Stimulated activated CD8-positive, alpha-beta memory T cell treated with anti-CD3 and anti-CD28 coated beads, Interleukin-7, amount 100 ng/mL, for 24 hours (primary cell): ENCODE results near the gene DYSF.
"Not testable (repeated sequence)": the region's sequence is repeated elsewhere in the genome, so short reads cannot be mapped to it uniquely, and the experiment has no call there.

Experiments
- DNase-seq: peaks from one replicate; pipeline ENCODE4 v3.0.0-alpha.2; 2020; ENCODE audit warnings: low read depth

Gene DYSF

DNA sequence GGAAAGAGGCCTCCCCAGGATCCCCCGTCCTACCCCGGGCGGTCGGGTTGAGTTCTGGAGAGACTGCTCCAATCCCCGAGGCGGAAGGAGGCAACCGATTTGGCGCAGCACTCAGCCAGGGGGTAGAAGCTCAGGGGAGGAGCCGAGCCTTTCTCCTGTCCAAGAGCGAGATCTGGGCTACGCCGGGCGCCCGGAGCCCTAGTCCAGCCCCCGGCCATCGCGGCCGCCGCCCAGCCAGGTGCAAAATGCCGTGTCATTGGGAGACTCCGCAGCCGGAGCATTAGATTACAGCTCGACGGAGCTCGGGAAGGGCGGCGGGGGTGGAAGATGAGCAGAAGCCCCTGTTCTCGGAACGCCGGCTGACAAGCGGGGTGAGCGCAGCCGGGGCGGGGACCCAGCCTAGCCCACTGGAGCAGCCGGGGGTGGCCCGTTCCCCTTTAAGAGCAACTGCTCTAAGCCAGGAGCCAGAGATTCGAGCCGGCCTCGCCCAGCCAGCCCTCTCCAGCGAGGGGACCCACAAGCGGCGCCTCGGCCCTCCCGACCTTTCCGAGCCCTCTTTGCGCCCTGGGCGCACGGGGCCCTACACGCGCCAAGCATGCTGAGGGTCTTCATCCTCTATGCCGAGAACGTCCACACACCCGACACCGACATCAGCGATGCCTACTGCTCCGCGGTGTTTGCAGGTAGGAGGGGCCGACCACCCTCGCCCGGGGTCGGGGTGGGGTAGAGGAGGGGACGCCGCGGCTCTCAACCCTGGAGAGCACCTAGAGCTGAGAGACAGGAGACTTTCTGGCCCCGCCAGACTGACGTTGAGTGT is at the start of gene DYSF:
DYSF (plus strand) TSS at position 158 of the 817 bp plus-strand sequence.
- DNase-seq, result no peak

DNA sequence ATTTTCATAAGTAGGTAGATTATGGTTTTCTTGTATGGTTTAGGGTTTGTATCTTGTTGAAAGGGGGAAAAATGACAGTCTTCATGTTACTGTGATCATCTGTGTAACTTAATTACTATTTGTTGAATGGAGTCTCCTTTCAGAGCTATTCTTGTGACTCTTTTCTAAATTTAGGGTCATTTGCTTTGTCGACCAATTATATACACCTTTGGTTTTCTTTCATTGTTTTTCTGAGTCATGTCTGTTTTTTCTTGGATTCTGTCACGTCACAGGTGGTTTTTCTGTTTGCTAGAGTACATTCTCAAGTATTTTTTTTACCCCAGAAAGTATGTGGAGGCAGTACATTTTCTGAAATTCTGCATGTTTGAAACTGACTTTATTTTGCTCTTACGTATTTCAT is 43.8 kb upstream of the DYSF start:
- no peak for DNase-seq

DNA sequence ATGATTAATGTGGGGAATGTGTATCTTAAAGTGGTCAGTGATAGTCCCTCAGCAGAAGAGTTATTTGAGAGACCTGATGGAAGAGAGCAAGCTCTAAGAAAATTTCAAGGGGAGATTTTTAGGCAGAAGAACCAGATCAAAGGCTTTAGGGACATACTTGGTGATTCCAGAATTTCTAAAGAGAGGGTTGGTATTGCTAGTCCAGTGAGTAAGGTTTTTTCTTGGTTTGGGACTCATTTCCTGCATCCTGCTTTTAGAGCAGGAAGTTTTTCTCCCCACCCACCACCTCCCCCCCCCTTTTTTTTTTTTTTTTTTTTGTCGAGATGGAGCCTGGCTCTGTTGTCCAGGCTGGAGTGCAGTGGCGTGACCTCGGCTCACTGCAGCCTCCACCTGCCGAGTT is 42.7 kb upstream of the DYSF start:
- no peak for DNase-seq

- DNase-seq, result not testable (repeated sequence)
These were observed 36.5 kb upstream of the DYSF start for GRCh38 chr2:71416866-71417265.

- no peak for DNase-seq
These were observed 35.8 kb upstream of the DYSF start for GRCh38 chr2:71417300-71418202.

- DNase-seq, result no peak
These were observed 34.2 kb upstream of the DYSF start for GRCh38 chr2:71419145-71419544.

- no peak for DNase-seq
These were observed 33.4 kb upstream of the DYSF start for GRCh38 chr2:71419976-71420375.

- no peak for DNase-seq
These were observed 30.6 kb upstream of the DYSF start for GRCh38 chr2:71422786-71423185.

GRCh38 chr2:71423817-71424420 is 29.4 kb upstream of the DYSF start:
- DNase-seq, result no peak

DNA sequence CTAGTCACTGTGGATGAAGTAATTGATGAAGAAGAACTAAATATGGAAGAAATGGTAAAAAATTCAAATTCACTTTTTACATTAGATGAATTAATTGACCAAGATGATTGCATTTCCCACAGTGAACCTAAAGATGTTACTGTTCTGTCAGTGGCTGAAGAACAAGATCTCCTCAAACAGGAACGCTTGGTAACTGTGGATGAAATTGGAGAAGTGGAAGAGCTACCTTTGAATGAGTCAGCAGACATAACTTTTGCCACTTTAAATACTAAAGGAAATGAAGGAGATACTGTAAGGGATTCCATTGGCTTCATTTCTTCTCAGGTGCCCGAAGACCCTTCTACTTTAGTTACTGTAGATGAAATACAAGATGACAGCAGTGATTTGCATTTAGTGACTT is 26.6 kb upstream of the DYSF start:
- no peak for DNase-seq

GRCh38 chr2:71428472-71429383 is 24.6 kb upstream of the DYSF start:
- DNase-seq, result no peak

GRCh38 chr2:71445142-71445541 is 8.2 kb upstream of the DYSF start:
- not testable (repeated sequence) for DNase-seq

GRCh38 chr2:71446505-71446904 is 6.9 kb upstream of the DYSF start:
- no peak for DNase-seq

GRCh38 chr2:71449343-71449742 is 4.0 kb upstream of the DYSF start:
- no peak for DNase-seq

GRCh38 chr2:71451705-71452104 is 1.7 kb upstream of the DYSF start:
- no peak for DNase-seq

- no peak for DNase-seq
These were observed 796 bp upstream of the DYSF start for GRCh38 chr2:71452565-71452964.

- no peak for DNase-seq
These were observed 1.1 kb downstream of the DYSF start for GRCh38 chr2:71454221-71455010.

GRCh38 chr2:71455011-71455740 is 1.8 kb downstream of the DYSF start:
- no peak for DNase-seq

GRCh38 chr2:71455741-71456569 is 2.6 kb downstream of the DYSF start:
- DNase-seq, result no peak
